ENCODE results near the gene ATP2B3. TPM values are rescaled to one million over a fixed set of nuclear protein-coding genes. Genes with fewer than 3 reads are reported as not detected.

The ATP2B3 gene
- total and polyA plus RNA-seq, 2 donors (not counting 3 experiments of a cell fraction or from before 2014, with no cell fraction given), result 0.01 to 0.07 TPM

- ChIA-PET CTCF (interaction anchor here (1.0 kb wide), 1 partner anchor 44 kb away, joined by 6 read pairs; no protein-coding TSS in a partner anchor), POLR2A (no interaction called here)
- H2AFZ ChIP-seq (ENCODE audit: low read depth, low read length), result no peak overlapping the region
- no peaks in the 10 kb centered on the region for H3K27me3 ChIP-seq (ENCODE audit: control insufficient read depth in 2 of 2, insufficient read depth in 2 of 2, low read length in 2 of 2)
- FAIRE-seq (no peak), DNase-seq (ENCODE audit: low read depth, low spot score) (no peak)
- H3K79me2 ChIP-seq (ENCODE audit: control insufficient read depth, insufficient read depth, low read length), result no peaks in the 10 kb centered on the region
- H3K9me3 ChIP-seq (replicated peaks; ENCODE audit: control insufficient read depth, insufficient read depth, low read length), result no peaks in the 10 kb centered on the region
- dilution Hi-C loops (cut with MboI; ENCODE audit: extremely low pct_ligation_motif_present, low sequenced_read_pairs) (no loop called here), intact Hi-C loops (cut with micrococcal nuclease) (no loop called here)
- no TSS peak for BruUV-seq (replicated peaks)
- H3K36me3 ChIP-seq (ENCODE audit: control insufficient read depth in 2 of 2, extremely low read depth in 1 of 2, insufficient read depth in 2 of 2, low read length in 2 of 2), result no peaks in the 10 kb centered on the region
- no peak overlapping the region for H3K27ac ChIP-seq (ENCODE audit: insufficient read depth, low read depth, low read length)
- TF ChIP-seq MYC (IDR thresholded peaks at IDR 0.05; ENCODE audit: low read depth, low read length) (no peak), EZH2 (IDR thresholded peaks at IDR 0.05; ENCODE audit: borderline replicate concordance, low read depth, low read length, severe bottlenecking) (no peak), FOS (IDR thresholded peaks at IDR 0.05; ENCODE audit: borderline replicate concordance, insufficient read depth, low read length) (no peak), POLR2AphosphoS5 (IDR thresholded peaks at IDR 0.05; ENCODE audit: insufficient read depth, low read depth, low read length) (no peak), MAX (IDR thresholded peaks at IDR 0.05; ENCODE audit: insufficient read depth, insufficient read length) (no peak), GATA2 (IDR thresholded peaks at IDR 0.05; ENCODE audit: insufficient read depth, insufficient read length, low read depth, low read length) (no peak), POLR2A (IDR thresholded peaks at IDR 0.05; ENCODE audit: low read depth, low read length) (no peak), JUN (IDR thresholded peaks at IDR 0.05; ENCODE audit: borderline replicate concordance, insufficient read depth, insufficient read length, low read depth) (no peak)
- TF ChIP-seq, protein P1, sequence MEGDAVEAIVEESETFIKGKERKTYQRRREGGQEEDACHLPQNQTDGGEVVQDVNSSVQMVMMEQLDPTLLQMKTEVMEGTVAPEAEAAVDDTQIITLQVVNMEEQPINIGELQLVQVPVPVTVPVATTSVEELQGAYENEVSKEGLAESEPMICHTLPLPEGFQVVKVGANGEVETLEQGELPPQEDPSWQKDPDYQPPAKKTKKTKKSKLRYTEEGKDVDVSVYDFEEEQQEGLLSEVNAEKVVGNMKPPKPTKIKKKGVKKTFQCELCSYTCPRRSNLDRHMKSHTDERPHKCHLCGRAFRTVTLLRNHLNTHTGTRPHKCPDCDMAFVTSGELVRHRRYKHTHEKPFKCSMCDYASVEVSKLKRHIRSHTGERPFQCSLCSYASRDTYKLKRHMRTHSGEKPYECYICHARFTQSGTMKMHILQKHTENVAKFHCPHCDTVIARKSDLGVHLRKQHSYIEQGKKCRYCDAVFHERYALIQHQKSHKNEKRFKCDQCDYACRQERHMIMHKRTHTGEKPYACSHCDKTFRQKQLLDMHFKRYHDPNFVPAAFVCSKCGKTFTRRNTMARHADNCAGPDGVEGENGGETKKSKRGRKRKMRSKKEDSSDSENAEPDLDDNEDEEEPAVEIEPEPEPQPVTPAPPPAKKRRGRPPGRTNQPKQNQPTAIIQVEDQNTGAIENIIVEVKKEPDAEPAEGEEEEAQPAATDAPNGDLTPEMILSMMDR (IDR thresholded peaks at IDR 0.05; ENCODE audit: extremely low read depth in 1 of 2, insufficient read depth in 1 of 2, low read depth in 1 of 2, low read length in 2 of 2), result no peak
- H3K4me1 ChIP-seq (ENCODE audit: control insufficient read depth, extremely low read depth, insufficient read depth, low read length), result no peaks in the 10 kb centered on the region
- H3K4me3 ChIP-seq (replicated peaks in 1 of 3; ENCODE audit: insufficient read depth in 1 of 3, low read depth in 1 of 3, low read length in 3 of 3), result no peak overlapping the region
- H3K9ac ChIP-seq (replicated peaks; ENCODE audit: extremely low read depth, insufficient read depth, low read length), result no peak overlapping the region
- no peaks in the 10 kb centered on the region for H3K9me1 ChIP-seq (replicated peaks; ENCODE audit: control insufficient read depth, extremely low read depth, insufficient read depth, low read length)
- H4K20me1 ChIP-seq (replicated peaks; ENCODE audit: control insufficient read depth, extremely low read depth, insufficient read depth, low read length), result no peaks in the 10 kb centered on the region
- no peak overlapping the region for H3K4me2 ChIP-seq (ENCODE audit: insufficient read depth, low read length)
These were observed 106.0 kb downstream of the ATP2B3 start for GRCh38 chrX:153623310-153624029.
